ENCODE measurements around the gene SLC66A3.

SLC66A3 gene

GRCh38 chr2:11213975-11214374 lies 58.7 kb downstream of the SLC66A3 start:
- CTCF ChIA-PET, result interaction anchor here (1.4 kb wide), 1 partner anchor 198 kb away, joined by 3 read pairs; no protein-coding TSS in a partner anchor
- POLR2A ChIA-PET, result no interaction called here

More at GRCh38 chr2:11213975-11214374, 58.7 kb downstream of the SLC66A3 start:
- TF ChIP-seq ZNF501 (tag by site-specific recombination; IDR thresholded peaks at IDR 0.05) (no peak), ZBTB48 (tag by site-specific recombination; IDR thresholded peaks at IDR 0.05) (no peak), ZSCAN18 (tag by site-specific recombination; IDR thresholded peaks at IDR 0.05) (no peak), ZNF571 (tag by site-specific recombination; IDR thresholded peaks at IDR 0.05) (no peak), ZNF518A (tag by site-specific recombination; conservative IDR thresholded peaks at IDR 0.05; ENCODE audit: low read depth) (no peak), YY2 (tag by site-specific recombination; IDR thresholded peaks at IDR 0.05) (no peak), ZNF521 (tag by site-specific recombination; IDR thresholded peaks at IDR 0.05) (no peak), WT1 (tag by site-specific recombination; IDR thresholded peaks at IDR 0.05) (no peak), ZNF221 (tag by site-specific recombination; IDR thresholded peaks at IDR 0.05; ENCODE audit: borderline replicate concordance) (no peak), ZNF26 (tag by site-specific recombination; IDR thresholded peaks at IDR 0.05) (no peak), AEBP2 (tag by site-specific recombination; IDR thresholded peaks at IDR 0.05; ENCODE audit: borderline replicate concordance) (no peak)
- Histone ChIP-seq H3K4me1 (ENCODE audit: control insufficient read depth, insufficient read depth, low read length) (no peaks in the 10 kb centered on the region), H3K36me3 (ENCODE audit: control insufficient read depth in 2 of 2, insufficient read depth in 1 of 2, low read length in 2 of 2) (peaks cover 32 to 58% of the 10 kb centered on the region in 2 experiments), H3K4me3 (ENCODE audit: low read depth, low read length) (no peak overlapping the region), H3K9me3 (ENCODE audit: control insufficient read depth, insufficient read depth, low read depth, low read length) (no peaks in the 10 kb centered on the region), H3K27ac (ENCODE audit: extremely low read depth, low read depth, low read length) (no peak overlapping the region)
